Heart left ventricle (tissue), 16 donors: Measurements from ENCODE around the gene SLC17A2. TPM values are rescaled to one million over a fixed set of nuclear protein-coding genes. Genes with fewer than 3 reads are reported as not detected.

Experiments
- ATAC-seq, 4 donors: fragments of 200-7000 bp; cut with Tn5 transposase; one replicate each; pipeline ENCODE4 v1.9.1; 2020 to 2022; ENCODE audit warnings: moderate library complexity in 4 of 4, mild to moderate bottlenecking in 3 of 4, moderate number of reproducible peaks in 1 of 4
- DNase-seq, 5 donors: peaks; one replicate each; pipeline ENCODE4 v3.0.0-alpha.2; 2020
- H3K27ac ChIP-seq, 12 donors: fragments of 200-600 bp; sonication (generic) in 4 of 12; one replicate each; pipeline versions ENCODE4 v1.5.0 to v1.8.0; 2016 to 2022; ENCODE audit warnings: mild to moderate bottlenecking in 2 of 12
- H3K27me3 ChIP-seq, 9 donors: fragments of 200-600 bp; sonication (generic) in 2 of 9; one replicate each; pipeline versions ENCODE4 v1.5.1 to v1.8.0; 2016 to 2022; ENCODE audit warnings: mild to moderate bottlenecking in 3 of 9
- H3K36me3 ChIP-seq, 9 donors: fragments of 200-600 bp; sonication (generic) in 2 of 9; one replicate each; pipeline versions ENCODE4 v1.5.0 to v1.8.0; 2018 to 2022; ENCODE audit warnings: mild to moderate bottlenecking in 2 of 9
- H3K4me1 ChIP-seq, 12 donors: fragments of 200-600 bp; sonication (generic) in 4 of 12; one replicate each; pipeline versions ENCODE4 v1.5.0 to v1.8.0; 2016 to 2022; ENCODE audit warnings: mild to moderate bottlenecking in 3 of 12
- H3K4me3 ChIP-seq, 12 donors: fragments of 200-600 bp; sonication (generic) in 4 of 12; one replicate each; pipeline versions ENCODE4 v1.5.0 to v1.8.0; 2017 to 2022; ENCODE audit warnings: mild to moderate bottlenecking in 9 of 12, moderate library complexity in 4 of 12
- H3K9me3 ChIP-seq, 12 donors: fragments of 200-600 bp; sonication (generic) in 4 of 12; one replicate each; pipeline versions ENCODE4 v1.5.0 to v1.8.0; 2016 to 2022; ENCODE audit warnings: mild to moderate bottlenecking in 1 of 12
- POLR2A ChIP-seq, 2 donors: fragments of 450-650 bp; IDR thresholded peaks; one replicate each; pipeline ENCODE4 v1.6.1; 2017; ENCODE audit warnings: antibody characterized with exemption in 2 of 2, mild to moderate bottlenecking in 2 of 2, moderate library complexity in 2 of 2
- WGBS, 4 donors: extraction: QIAGEN DNeasy Blood & Tissue Kit in 2 of 4; methylation state at CpG; one replicate each; pipeline versions ENCODE4 v1.1.5 to v1.1.7; 2013 to 2018; 5-methylcytosine and 5-hydroxymethylcytosine counted together
- intact Hi-C, 10 donors: fragments of 100-400 bp; cut with DNase I; formaldehyde crosslinking; loops; one replicate each; pipeline versions ENCODE4 v1.11.1 to v1.14.2; 2022
- long read RNA-seq, 3 donors: library from polyadenylated mRNA; unstranded; transcript quantifications; one replicate each; pipeline ENCODE4 v2.0.0, GENCODE V29; 2020 to 2021
- polyA plus RNA-seq, 2 donors: library from polyadenylated mRNA; stranded (reverse); fragments of 200-250 nt; gene quantifications; one replicate each; pipeline ENCODE4 v1.2.3, GENCODE V29; 2013
- total RNA-seq, 9 donors: library from RNA; depleted of rRNA in 2 of 9; stranded (reverse); fragments of >200 nt in 2 of 9; fragmentation: NEBNext Ultra II Directional in 3 of 9; extraction: Animal tissue kit (Norgen Biotek cat#: 25700) in 3 of 9; gene quantifications; one replicate each; pipeline versions ENCODE4 v1.1.0 to v1.2.4, GENCODE V29; 2016 to 2023
- TF ChIP-seq, protein P1 (sequence below), 12 donors: fragments of 200-600 bp; sonication (generic) in 4 of 12; IDR thresholded peaks; one replicate each; pipeline versions ENCODE4 v1.5.0 to v1.8.0; 2018 to 2022; ENCODE audit warnings: antibody characterized with exemption in 12 of 12, mild to moderate bottlenecking in 5 of 12
- donor health status: ischemic (EF 13 %, LVEDD 7.1; RV severe dilation, severe dysfunction).
- donor health status: healthy with polysubstance abuse.
- donor health status: DM: no; HTN: yes; CAD: no.
- donor health status: DM: no; HTN: no; CAD: no.
- donor health status: ischemic (EF 25% LVEDD 6.9; RV normal size, moderate dysfunction).
- donor health status: ischemic (EF 25% LVEDD 5.7; RV mildly dilated, moderate dysfunction).
- donor health status: healthy.
- donor health status: DM: yes; HTN: yes; CAD: no.
- donor health status: ischemic (EF 35%, LVEDD 5.7; RV mildly dilated, moderate dysfunction).
- donor health status: nonischemic (EF 11% LVEDD 7.7; RV severe dilation, severe dysfunction).
- donor health status: DM: yes; HTN: yes; CAD: no.
- donor health status: PGD.
- donor health status: ischemic (EF 29% LVEDD 5.4; RV normal size, mild dysfunction).
- donor health status: nonischemic (EF 23%, LVEDD 6.1; RV moderate dilation, normal function).

SLC17A2 gene, protein sequence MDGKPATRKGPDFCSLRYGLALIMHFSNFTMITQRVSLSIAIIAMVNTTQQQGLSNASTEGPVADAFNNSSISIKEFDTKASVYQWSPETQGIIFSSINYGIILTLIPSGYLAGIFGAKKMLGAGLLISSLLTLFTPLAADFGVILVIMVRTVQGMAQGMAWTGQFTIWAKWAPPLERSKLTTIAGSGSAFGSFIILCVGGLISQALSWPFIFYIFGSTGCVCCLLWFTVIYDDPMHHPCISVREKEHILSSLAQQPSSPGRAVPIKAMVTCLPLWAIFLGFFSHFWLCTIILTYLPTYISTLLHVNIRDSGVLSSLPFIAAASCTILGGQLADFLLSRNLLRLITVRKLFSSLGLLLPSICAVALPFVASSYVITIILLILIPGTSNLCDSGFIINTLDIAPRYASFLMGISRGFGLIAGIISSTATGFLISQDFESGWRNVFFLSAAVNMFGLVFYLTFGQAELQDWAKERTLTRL
- total RNA-seq, result not detected
- not detected for polyA plus RNA-seq
- long read RNA-seq, donor 1, result 0 reads
- long read RNA-seq, donor 2, result 0 reads
- long read RNA-seq, donor 3, result 0 reads

DNA sequence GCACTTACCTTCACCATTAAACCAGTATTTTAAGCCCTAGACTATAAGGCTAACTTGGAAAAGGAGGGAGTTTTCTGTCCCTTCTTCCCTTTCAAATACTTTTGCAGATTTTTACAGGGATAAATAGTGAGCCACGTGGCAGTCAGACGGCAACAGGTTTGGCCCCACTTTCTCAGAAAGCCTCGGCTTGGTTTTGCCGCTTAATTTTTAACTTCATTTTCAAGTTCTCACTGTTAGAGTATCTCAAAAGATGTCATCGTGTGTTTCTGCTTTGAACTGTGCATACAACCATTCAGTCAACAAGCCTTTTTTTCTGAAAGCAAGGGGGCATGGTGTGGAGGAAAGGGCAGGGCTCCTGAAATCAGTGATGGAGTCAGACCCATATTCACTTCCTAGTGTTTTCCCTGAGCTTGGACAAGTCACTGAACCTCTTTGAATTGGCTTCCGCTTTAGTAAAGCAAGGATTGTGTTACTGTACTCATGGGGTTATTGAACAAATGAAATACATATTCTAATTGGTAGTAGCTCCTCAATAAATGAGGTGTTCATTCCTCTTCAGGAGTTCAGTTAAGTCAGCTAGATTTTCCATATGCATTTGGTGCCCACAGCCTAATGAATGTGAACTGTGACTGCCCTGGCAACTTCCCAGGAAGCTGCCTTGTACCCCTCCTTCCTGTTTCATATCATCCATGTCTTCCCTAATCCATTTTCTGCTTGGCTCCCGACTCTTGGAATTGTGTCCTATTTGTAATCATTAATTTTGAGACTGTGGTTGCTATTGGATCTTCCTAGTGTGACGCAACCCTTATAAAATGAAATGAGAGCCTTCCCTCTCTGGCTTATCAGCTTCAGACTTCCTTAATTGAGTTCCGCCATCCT is at the start of gene SLC17A2:
SLC17A2 (minus strand) TSS at position 160 of the 879 bp plus-strand sequence. CDS start 4,895 bp downstream, outside the sequence.
- WGBS, 4 donors, result 80 to 85% (median 81%) methylated on average over 9 of the region's 9 CpGs
- no peak within 1 kb of the TSS for H3K27ac ChIP-seq
- TF ChIP-seq, protein P1, sequence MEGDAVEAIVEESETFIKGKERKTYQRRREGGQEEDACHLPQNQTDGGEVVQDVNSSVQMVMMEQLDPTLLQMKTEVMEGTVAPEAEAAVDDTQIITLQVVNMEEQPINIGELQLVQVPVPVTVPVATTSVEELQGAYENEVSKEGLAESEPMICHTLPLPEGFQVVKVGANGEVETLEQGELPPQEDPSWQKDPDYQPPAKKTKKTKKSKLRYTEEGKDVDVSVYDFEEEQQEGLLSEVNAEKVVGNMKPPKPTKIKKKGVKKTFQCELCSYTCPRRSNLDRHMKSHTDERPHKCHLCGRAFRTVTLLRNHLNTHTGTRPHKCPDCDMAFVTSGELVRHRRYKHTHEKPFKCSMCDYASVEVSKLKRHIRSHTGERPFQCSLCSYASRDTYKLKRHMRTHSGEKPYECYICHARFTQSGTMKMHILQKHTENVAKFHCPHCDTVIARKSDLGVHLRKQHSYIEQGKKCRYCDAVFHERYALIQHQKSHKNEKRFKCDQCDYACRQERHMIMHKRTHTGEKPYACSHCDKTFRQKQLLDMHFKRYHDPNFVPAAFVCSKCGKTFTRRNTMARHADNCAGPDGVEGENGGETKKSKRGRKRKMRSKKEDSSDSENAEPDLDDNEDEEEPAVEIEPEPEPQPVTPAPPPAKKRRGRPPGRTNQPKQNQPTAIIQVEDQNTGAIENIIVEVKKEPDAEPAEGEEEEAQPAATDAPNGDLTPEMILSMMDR (IDR thresholded peaks at IDR 0.05), result no peak
- TF ChIP-seq POLR2A (IDR thresholded peaks at IDR 0.05), result no peak
- H3K4me1 ChIP-seq, result peaks cover 0 to 10% (median 0%) of the 10 kb centered on the region in 12 donors
- no peak within 1 kb of the TSS for H3K4me3 ChIP-seq
- intact Hi-C loops, result no loop called here
- ATAC-seq (no peak), DNase-seq (no peak)
- no peaks in the 10 kb centered on the region for H3K36me3 ChIP-seq
- H3K9me3 ChIP-seq, result no peaks in the 10 kb centered on the region
- H3K27me3 ChIP-seq, result peaks cover 0 to 3% (median 0%) of the 10 kb centered on the region in 9 donors

DNA sequence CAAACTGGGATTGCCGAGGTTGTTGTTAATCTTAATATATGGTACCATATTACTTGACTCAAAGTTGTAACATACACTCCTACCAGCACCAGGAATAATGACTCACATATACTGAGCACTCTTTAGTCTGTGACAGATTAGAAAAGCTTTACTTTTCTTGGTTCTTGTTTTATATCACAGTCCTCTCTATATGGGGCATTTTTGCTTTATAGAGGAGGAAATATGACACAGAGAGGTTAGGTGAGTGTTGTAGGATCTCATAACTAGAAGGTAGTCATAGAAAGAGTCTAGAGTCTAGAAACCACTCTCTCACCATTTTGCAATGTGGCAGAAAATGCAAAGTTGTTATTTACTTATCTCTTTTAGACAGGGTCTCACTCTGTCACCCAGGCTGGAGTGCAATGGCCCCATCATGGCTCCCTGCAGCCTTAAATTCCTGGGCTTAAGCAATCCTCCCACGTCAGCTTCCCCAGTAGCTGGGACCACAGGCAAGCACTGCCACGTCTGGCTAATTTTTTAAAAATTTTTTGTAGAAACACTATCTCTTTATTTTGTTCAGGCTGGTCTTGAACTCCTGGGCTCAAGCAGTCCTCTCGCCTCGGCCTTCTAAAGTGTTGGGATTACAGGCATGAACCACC is 45.6 kb upstream of the SLC17A2 start:
- intact Hi-C loops, result no loop called here
- Histone ChIP-seq H3K27ac (no peak overlapping the region), H3K27me3 (no peaks in the 10 kb centered on the region), H3K4me3 (no peak overlapping the region), H3K9me3 (no peaks in the 10 kb centered on the region), H3K36me3 (peaks cover 0 to 100% (median 97%) of the 10 kb centered on the region in 9 donors), H3K4me1 (peaks cover 0 to 11% (median 6%) of the 10 kb centered on the region in 12 donors)
- ATAC-seq (no peak), DNase-seq (no peak)
- no peak for TF ChIP-seq POLR2A (IDR thresholded peaks at IDR 0.05)
- TF ChIP-seq, protein P1 (IDR thresholded peaks at IDR 0.05), result no peak
- 90 to 96% (median 93%) methylated on average over 5 of the region's 5 CpGs for WGBS, 4 donors

DNA sequence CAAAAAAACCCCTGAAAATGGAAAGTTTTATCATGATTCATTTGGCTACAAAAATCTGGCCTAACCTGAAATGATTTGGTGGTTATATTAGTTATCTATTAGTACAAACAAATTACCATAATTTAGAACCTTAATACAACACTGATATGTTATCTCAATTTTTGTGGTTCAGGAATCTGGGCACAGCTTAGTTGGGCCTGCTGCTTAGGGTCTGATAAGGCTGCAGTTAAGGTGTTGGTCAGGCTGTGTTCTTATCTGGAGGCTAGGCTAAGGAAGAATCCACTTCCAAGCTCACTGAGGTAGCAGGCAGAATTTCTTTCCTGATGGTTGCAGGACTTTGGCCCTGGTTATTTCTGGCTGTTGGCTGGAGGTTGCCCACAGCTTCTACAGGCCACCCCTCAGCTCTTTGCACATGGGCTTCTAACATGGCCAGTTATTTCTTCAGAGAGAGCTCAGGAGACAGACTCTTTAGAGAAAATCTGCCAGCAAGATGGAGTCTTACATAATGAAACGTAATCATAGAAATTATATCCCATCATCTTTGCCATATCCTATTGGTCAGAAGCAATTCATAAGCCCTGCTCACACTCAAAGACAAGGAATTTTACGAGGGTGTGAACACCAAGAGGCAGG is 43.5 kb upstream of the SLC17A2 start:
- Histone ChIP-seq H3K4me3 (no peak overlapping the region), H3K27me3 (no peaks in the 10 kb centered on the region), H3K27ac (no peak overlapping the region), H3K9me3 (no peaks in the 10 kb centered on the region), H3K36me3 (peaks cover 0 to 100% (median 98%) of the 10 kb centered on the region in 9 donors), H3K4me1 (peaks cover 0 to 26% (median 10%) of the 10 kb centered on the region in 12 donors)
- TF ChIP-seq, protein P1 (IDR thresholded peaks at IDR 0.05), result no peak
- TF ChIP-seq POLR2A (IDR thresholded peaks at IDR 0.05), result no peak
- DNase-seq, result no peak
- WGBS, 4 donors, result 97 to 100% (median 99%) methylated on average over 2 of the region's 2 CpGs
- ATAC-seq, result no peak
- intact Hi-C loops, result no loop called here
